Natural killer cell (primary cell): Measurements from ENCODE around the gene FKBP11. TPM values are rescaled to one million over a fixed set of nuclear protein-coding genes. Genes with fewer than 3 reads are reported as not detected.

ENCODE experiments used
- ATAC-seq, 3 donors: fragments of 150-1000 bp in 2 of 3; fragments of 200-7000 bp in 1 of 3; cut with Tn5 transposase; 1 replicate in 1 of 3; 2 replicates in 2 of 3; pipeline ENCODE4 v1.10.0; 2021; ENCODE audit warnings: mild to moderate bottlenecking in 2 of 3, moderate library complexity in 2 of 3
- DNase-seq, 2 donors: peaks; one replicate each; pipeline versions ENCODE4 v3.0.0 to v3.0.0-alpha.2; 2013 to 2021; ENCODE audit warnings: mixed read lengths in 1 of 2
- H3K27ac ChIP-seq: one replicate; pipeline ENCODE4 v1.5.1; 2013; ENCODE audit warnings: mild to moderate bottlenecking, low read length
- H3K27me3 ChIP-seq: one replicate; pipeline ENCODE4 v1.6.1; 2013; ENCODE audit warnings: low read length; ENCODE audit not compliant: control insufficient read depth, insufficient read depth
- H3K36me3 ChIP-seq: one replicate; pipeline ENCODE4 v1.6.1; 2013; ENCODE audit warnings: low read length; ENCODE audit not compliant: control insufficient read depth, insufficient read depth
- H3K4me1 ChIP-seq: one replicate; pipeline ENCODE4 v1.6.1; 2013; ENCODE audit warnings: low read length; ENCODE audit not compliant: control insufficient read depth, insufficient read depth
- H3K4me3 ChIP-seq: one replicate; pipeline ENCODE4 v1.5.1; 2013; ENCODE audit warnings: low read length
- H3K9me3 ChIP-seq: one replicate; pipeline ENCODE4 v1.6.1; 2013; ENCODE audit warnings: low read length; ENCODE audit not compliant: control insufficient read depth, insufficient read depth
- H3K27ac Mint-ChIP-seq, 2 donors: one replicate each; pipeline ENCODE4 v1.8.0; 2022; ENCODE audit warnings: mild to moderate bottlenecking in 2 of 2, mixed read lengths in 2 of 2, moderate library complexity in 1 of 2
- H3K27me3 Mint-ChIP-seq, 2 donors: one replicate each; pipeline ENCODE4 v1.8.0; 2022; ENCODE audit warnings: low read depth in 2 of 2, mixed read lengths in 2 of 2
- H3K36me3 Mint-ChIP-seq: one replicate; pipeline ENCODE4 v1.8.0; 2022; ENCODE audit warnings: mixed read lengths
- H3K4me1 Mint-ChIP-seq, 2 donors: one replicate each; pipeline ENCODE4 v1.8.0; 2022; ENCODE audit warnings: mixed read lengths in 2 of 2
- H3K4me3 Mint-ChIP-seq: one replicate; pipeline ENCODE4 v1.8.0; 2022; ENCODE audit warnings: mild to moderate bottlenecking, moderate library complexity, mixed read lengths
- H3K9me3 Mint-ChIP-seq, 2 donors: one replicate each; pipeline ENCODE4 v1.8.0; 2022; ENCODE audit warnings: mixed read lengths in 2 of 2
- WGBS: methylation state at CpG from one replicate; pipeline ENCODE4 v1.1.7; 2013; ENCODE audit warnings: missing lambda C conversion rate; ENCODE audit not compliant: insufficient coverage; 5-methylcytosine and 5-hydroxymethylcytosine counted together
- intact Hi-C: fragments of 100-400 bp; cut with micrococcal nuclease; formaldehyde crosslinking; loops from one replicate; pipeline ENCODE4 v1.14.2; 2022
- total RNA-seq, 4 donors: library from RNA; stranded (reverse); fragments of 120-200 nt in 1 of 4; gene quantifications; one replicate each; pipeline versions ENCODE4 v1.2.3 to v1.2.4, GENCODE V29; 2013 to 2022
- TF ChIP-seq, protein P1 (sequence below): fragments of 200-600 bp; IDR thresholded peaks from one replicate; pipeline ENCODE4 v1.8.0; 2022; ENCODE audit warnings: antibody characterized with exemption

The FKBP11 gene
- total RNA-seq, 3 donors from 2014 or later (not counting 1 experiment from before 2014, with no cell fraction given), result 156 to 228 (median 218) TPM

DNA sequence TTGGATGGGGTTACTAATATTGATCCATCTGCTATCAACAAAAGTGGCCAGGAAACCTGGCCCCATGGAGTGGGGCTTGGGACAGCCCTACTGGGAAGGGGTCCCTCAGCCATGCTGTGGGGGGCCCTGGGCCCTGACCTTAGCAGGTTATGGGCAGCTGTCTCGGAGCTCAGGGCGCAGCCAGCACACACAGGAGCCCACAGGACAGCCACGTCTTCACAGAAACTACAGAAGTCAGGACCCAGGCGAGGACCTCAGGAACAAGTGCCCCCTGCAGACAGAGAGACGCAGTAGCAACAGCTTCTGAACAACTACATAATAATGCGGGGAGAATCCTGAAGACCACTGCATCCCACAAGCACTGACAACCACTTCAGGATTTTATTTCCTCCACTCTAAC lies 11.9 kb upstream of the FKBP11 start:
- Histone ChIP-seq H3K27me3 (no peaks in the 10 kb centered on the region), H3K9me3 (no peaks in the 10 kb centered on the region)
- H3K36me3 Mint-ChIP-seq, result peaks cover 6% of the 10 kb centered on the region

GRCh38 chr12:48936379-48936979 lies 11.2 kb upstream of the FKBP11 start:
- Histone ChIP-seq H3K36me3 (peaks cover 39% of the 10 kb centered on the region), H3K9me3 (no peaks in the 10 kb centered on the region), H3K27me3 (no peaks in the 10 kb centered on the region), H3K4me3 (no peak overlapping the region), H3K4me1 (peaks cover 51% of the 10 kb centered on the region), H3K27ac (no peak overlapping the region)
- no peaks in the 10 kb centered on the region for H3K9me3 Mint-ChIP-seq
- no peaks in the 10 kb centered on the region for H3K27me3 Mint-ChIP-seq
- intact Hi-C loops, result loop anchor here (1.0 kb wide), 2 partner anchors 32 to 83 kb away; a partner anchor contains a TSS
- ATAC-seq (peak; percentile 32 to 58 (median 40)), DNase-seq (peak; percentile 86 to 92)
- H3K4me1 Mint-ChIP-seq, result peaks cover 45% of the 10 kb centered on the region in 2 donors
- TF ChIP-seq, protein P1, sequence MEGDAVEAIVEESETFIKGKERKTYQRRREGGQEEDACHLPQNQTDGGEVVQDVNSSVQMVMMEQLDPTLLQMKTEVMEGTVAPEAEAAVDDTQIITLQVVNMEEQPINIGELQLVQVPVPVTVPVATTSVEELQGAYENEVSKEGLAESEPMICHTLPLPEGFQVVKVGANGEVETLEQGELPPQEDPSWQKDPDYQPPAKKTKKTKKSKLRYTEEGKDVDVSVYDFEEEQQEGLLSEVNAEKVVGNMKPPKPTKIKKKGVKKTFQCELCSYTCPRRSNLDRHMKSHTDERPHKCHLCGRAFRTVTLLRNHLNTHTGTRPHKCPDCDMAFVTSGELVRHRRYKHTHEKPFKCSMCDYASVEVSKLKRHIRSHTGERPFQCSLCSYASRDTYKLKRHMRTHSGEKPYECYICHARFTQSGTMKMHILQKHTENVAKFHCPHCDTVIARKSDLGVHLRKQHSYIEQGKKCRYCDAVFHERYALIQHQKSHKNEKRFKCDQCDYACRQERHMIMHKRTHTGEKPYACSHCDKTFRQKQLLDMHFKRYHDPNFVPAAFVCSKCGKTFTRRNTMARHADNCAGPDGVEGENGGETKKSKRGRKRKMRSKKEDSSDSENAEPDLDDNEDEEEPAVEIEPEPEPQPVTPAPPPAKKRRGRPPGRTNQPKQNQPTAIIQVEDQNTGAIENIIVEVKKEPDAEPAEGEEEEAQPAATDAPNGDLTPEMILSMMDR, result peak; percentile 93
- peak overlapping the region; percentile 40 for H3K4me3 Mint-ChIP-seq
- peaks cover 6% of the 10 kb centered on the region for H3K36me3 Mint-ChIP-seq
- H3K27ac Mint-ChIP-seq, result peak overlapping the region; percentile 95 to 98

More for the DNA sequence above, 11.9 kb upstream of the FKBP11 start:
- intact Hi-C loops, result no loop called here
- Mint-ChIP-seq H3K27me3 (no peaks in the 10 kb centered on the region), H3K4me3 (no peak overlapping the region), H3K9me3 (no peaks in the 10 kb centered on the region), H3K27ac (peak overlapping the region; percentile 95 to 98), H3K4me1 (peaks cover 44 to 47% of the 10 kb centered on the region in 2 donors)
- Histone ChIP-seq H3K4me3 (no peak overlapping the region), H3K27ac (no peak overlapping the region), H3K36me3 (peaks cover 38% of the 10 kb centered on the region), H3K4me1 (peaks cover 45% of the 10 kb centered on the region)
- DNase-seq, result peak in 1 of 2 donors; percentile 22
- WGBS, result 87% methylated on average over 6 of the region's 6 CpGs
- no peak for ATAC-seq
- TF ChIP-seq, protein P1, result no peak

DNA sequence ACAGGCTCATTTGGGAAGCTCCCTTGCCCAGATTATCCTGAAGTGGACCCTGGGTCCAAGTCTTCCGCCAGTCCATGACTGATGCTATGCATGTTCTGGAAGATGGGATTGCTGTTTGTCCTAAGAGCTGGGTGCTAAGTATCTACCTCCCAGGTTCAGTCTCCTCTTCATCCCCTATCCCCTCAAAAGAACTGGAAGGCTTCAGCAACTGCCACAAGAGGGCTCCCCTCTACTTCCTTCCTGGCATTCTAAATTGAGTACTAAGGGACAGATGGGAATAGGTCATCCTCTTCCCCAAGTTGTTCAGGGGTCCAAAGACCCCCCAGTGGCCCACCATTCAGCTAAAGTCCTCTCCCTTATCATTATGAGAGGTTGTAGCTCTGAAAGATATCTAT lies 9.0 kb upstream of the FKBP11 start:
- no peaks in the 10 kb centered on the region for H3K27me3 Mint-ChIP-seq
- H3K4me3 Mint-ChIP-seq, result peak overlapping the region; percentile 91
- H3K36me3 Mint-ChIP-seq, result peaks cover 17% of the 10 kb centered on the region
- H3K4me1 Mint-ChIP-seq, result peaks cover 65 to 67% of the 10 kb centered on the region in 2 donors
- DNase-seq (peak in 1 of 2 donors; percentile 51), ATAC-seq (peak in 1 of 3 donors; percentile 3)
- intact Hi-C loops, result loop anchor here (1.0 to 5.0 kb wide), 4 partner anchors 9 to 84 kb away; partner anchors contain the start of genes DDN, FKBP11 and PRKAG1
- Histone ChIP-seq H3K36me3 (peaks cover 29% of the 10 kb centered on the region), H3K27me3 (no peaks in the 10 kb centered on the region), H3K9me3 (no peaks in the 10 kb centered on the region), H3K27ac (peak overlapping the region; percentile 95), H3K4me3 (no peak overlapping the region), H3K4me1 (peaks cover 52% of the 10 kb centered on the region)
- H3K27ac Mint-ChIP-seq, result peak overlapping the region; percentile 95 to 98
- 86% methylated on average over 1 of the region's 1 CpG for WGBS
- TF ChIP-seq, protein P1, result peak; percentile 19
- no peaks in the 10 kb centered on the region for H3K9me3 Mint-ChIP-seq
